Endometrium (tissue), 2 donors: ENCODE measurements around the gene CDH11.

ENCODE experiments used
- FAIRE-seq: peaks from 2 replicates; lab custom pipeline; 2012; peaks lifted over from hg19 to GRCh38; lab: Jason Lieb, UNC
- donor health status: control.
- donor health status: control.

Gene CDH11

DNA sequence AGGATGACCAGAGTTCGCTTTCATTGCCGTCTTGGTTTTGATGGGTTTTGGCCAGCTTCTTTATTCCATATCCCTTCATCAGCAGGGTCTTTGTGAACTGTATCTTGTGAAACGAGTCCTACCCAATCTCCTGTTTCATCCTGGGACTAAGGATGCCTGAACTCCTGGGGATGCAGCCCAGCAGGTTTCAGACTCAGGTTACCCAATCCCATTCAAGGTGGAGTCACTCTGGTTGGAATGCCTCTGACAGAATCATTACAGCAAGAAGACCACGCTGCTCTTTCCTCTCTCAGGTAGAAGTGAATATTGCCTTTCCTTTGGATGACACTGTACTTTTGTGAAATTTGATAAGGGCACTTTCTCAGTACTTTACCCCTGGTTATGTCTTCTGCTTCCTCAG is 98.1 kb downstream of the CDH11 start:
- FAIRE-seq = no peak

DNA sequence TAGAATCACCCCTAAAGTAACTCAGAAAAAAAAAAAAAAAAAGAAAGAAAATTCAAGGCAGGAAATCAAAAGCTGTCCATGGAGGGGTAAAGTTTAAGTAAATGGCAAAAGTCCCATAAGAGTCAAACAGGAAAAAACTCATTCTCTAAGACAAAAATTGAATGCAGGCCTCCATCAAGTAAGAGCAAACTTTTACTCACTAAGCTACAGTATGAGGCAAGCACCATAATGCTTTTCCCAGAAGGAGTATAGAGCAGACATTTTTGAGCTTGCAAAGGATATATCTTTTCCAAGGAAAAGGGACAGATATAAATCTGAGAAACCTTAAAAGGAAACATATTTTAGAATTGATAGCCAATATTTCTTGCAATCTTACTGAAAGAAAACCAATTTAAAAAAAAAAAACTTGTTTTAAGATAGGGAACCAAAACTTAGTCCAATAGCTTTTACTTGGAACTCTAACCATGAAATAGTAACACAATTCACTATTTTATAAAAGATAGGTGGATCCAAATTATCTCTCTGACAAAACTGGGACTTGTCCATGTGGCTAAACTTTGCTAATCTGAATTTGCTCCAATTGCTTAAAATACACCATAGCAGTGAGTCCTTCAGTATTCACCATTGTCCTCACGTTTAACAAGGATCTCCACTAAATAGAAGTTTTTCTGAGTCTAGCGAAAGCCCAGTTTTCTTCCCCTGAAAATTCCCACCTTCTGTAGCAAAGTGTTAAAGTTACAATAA is 99.8 kb downstream of the CDH11 start:
- FAIRE-seq = no peak

DNA sequence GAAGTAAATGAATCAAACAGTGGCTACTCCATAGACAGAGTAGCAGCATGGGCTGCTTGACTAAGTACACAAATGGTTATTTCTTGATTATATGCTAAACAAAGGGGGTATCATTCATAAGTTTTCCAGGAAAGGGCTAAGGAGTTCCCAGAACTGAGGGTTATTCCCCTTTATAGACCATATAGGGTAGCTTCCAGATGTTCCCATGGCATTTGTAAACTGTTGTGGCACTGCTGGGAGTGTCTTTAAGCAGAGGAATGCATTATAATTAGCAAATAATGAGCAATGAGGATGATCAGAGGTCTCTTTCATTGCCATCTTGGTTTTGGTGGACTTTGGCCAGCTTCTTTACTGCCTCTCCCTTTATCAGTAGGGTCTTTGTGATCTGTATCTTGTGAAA is 105.1 kb downstream of the CDH11 start:
- no peak for FAIRE-seq

DNA sequence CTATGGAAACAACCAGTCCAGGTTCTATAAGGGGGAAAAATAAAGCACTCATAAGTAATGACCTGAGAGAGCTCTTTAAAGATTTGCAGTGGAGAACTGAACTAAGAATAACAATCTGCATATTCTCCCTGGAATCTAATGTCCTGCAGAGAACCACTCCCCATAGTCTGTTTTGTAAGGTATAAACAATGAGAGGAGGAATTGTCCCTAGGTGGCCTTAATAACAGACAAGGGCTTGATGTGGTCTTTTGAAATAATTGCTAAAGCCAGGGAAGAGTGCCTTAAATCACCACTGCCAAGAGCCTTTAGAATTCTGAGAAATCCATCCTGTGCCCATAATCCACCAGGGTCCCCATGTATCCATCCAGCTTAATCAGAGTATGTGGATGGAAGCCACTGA is 106.3 kb downstream of the CDH11 start:
- no peak for FAIRE-seq

DNA sequence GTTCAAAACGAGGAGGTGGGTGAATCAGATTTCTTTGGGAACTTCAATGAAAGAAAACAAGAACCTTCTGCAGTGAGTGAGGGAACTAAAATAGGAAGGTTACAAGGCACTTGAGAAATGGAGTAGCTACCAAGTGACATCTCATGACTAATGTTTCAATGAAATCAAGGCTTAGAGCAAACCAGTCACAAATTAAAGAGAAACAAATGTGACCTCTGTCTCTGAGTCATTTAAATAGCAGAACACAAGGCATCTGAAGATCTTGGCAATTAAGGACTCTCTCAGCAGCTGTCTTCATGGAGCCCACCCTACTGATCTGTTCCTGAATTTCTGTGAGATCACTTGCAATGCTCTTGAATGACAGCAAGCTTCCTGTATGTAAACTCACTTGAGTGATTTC is 109.5 kb downstream of the CDH11 start:
- no peak for FAIRE-seq

DNA sequence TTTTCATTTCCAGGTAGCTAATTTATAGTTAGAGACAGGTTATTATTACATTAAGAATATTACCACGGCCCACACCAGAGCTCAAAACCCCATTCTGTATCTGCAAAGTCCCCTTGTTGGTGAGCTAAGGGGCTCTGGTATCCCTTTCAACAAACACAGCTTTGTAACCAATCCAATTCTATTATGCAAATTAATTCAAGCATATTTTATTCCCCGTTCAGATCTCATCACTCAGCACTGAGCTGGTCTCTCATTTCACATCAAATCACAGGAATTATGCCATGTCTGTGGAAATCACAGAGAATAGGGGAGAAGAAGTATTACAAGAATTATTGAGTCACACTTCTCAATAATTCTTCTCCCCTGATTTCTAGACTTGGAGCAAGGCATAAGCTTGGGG is 111.7 kb downstream of the CDH11 start:
- FAIRE-seq = no peak

DNA sequence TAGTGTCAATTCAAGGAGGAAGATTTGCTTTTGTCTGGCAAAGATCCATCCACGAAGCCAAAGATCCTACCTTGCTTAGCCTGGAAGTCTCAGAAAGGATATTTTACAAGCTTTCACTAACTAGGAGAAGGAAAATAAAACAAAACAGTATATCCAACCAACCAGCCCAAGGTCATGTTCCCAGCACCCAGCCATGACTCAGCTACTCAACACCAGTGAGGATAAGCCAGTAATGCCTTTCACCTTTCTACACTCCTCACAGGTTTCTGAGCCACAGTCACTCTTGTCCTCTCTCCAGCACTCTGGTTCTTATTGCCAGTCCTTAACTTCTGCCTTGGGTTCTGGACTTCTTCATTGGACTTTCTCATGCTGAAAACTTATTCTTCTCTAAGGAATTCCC is 116.2 kb downstream of the CDH11 start:
- FAIRE-seq = no peak

DNA sequence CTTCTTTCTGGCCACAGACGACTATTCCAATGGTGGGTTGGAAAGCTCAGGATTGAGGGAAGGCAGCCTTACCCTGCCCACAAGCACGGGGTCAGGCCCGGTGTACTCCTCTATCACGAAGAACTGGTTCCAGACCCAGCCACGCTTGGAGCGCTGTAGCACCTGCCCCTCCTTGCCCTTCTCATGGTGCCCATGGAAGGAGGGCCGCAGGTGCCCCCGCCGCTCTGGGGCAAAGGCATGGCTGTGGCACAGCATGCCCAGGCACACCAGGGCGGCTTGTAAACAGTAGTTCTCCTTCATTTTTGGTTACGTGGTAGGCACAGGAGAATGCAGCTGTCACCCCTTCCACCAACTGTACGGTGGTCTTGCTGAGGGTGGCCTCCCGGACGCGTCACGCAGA is 117.3 kb downstream of the CDH11 start:
- FAIRE-seq = no peak

DNA sequence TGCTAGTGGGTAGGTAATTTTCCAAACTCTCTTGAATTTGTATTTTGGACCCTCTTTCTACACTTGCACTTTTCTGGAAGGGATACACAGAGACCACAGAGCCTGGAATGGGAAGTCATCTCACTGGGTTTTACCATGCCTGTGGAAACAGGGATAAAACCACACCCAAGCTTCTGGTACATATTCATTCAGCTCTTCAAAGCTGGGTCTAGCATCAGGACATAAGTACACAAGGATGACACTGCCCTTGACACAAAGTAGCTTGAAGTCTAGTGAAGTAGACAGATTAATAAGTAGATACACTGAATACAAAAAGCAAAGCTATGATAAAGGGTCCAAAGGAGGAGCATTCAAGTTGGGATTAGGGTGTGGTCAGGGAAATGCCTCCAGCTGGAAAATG is 118.2 kb downstream of the CDH11 start:
- FAIRE-seq = no peak

DNA sequence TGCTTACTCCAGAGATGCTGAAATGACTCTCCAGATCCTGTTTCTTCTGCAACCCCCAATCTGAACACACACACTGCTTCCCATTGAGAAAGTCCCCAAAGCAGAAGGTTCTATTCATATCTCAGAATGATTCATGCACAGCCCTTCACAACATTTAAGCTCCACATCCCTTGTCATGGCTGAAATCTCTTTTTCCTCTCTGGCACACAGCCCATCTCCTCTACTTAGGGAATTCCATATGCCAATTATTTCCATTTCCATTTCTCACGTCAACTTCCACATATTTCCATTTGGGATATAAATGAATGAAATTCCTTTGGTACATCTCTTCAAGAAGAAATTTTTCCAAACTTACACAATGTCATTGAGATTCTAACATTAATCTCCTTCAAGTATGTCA is 119.6 kb downstream of the CDH11 start:
- FAIRE-seq = no peak

DNA sequence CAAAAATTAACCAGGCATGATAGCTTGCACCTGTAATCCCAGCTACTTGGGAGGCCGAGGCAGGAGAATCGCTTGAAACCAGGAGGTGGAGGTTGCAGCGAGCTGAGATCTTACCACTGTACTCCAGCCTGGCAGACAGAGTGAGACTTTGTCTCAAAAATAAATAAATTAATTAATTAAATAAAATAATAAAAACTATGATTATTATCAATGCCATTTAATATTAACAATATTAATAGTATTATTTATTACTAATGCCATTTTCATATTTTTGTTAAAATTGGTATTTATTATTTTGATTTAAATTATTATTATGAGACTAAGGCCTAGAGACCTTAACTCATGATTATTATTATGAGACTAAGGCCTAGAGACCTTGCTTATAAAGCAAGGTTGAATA is 121.2 kb downstream of the CDH11 start:
- peak; percentile 72 for FAIRE-seq

DNA sequence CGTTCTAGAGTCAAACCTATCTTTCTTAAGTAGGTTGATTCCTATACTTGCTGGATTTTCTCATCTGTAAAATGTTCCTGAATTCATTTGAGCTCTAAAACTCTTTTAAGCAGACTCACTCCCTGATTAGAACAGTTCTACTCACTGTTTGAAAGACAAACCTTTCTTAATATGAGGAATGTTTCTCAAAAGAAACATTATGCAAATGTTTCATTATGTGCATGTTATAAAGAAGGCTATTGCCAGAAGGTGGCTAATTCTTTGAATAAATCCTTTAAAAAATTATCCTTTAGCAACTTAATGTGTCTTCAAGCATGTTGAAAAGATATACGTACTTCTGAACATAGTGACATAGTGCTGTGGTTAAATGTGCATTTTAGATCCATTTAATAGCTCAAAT is 124.1 kb downstream of the CDH11 start:
- FAIRE-seq = no peak

DNA sequence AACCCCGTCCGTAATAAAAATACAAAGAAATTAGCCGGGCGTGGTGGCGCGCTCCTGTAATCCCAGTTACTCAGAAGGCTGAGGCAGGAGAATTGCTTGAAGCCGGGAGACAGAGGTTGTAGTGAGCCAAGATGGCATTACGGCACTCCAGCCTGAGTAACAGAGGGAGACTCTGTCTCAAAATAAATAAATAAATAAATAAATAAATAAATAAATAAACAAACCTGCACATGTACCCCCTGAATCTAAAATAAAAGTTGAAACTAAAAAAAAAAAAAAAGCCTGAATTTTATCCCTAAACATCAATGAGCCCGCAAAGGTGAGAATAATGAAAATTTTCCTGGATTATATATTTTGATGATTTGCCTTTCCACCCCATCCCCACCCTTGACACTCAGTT is 124.7 kb downstream of the CDH11 start:
- no peak for FAIRE-seq

DNA sequence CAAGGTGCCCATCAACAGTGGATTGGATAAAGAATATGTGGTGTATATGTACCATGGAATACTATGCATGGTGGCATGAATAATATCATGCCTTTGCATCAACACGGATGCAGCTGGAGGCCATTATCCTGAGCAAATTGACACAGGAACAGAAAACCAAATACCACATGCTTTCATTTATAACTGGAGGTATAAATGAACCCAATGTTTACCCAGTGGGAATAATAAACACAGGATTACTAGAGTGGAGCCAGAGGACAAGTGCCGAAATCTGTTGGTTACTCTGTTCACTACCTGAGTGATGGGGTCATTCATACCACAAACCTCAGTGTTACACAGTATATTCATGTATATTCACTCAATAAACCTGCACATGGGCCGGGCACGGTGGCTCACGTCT is 125.2 kb downstream of the CDH11 start:
- FAIRE-seq = no peak

DNA sequence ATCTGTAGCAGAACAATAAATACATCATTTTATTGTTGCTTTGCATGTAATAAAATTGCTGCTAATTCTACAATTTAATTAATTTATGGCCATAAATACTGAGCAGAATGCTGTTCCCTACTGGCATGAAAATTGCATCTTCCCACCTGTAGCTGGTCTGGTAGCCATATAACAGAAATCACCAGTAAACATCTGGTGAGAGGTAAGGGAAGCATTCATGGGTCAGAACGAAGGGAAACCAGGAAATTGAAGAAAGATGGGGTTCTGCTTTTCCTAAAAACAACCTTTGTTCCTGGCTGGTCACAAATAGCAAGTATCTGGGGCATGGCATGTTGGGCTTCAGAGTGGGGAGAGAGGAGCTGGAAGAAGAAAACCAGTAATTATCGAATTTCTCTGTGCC is 128.4 kb downstream of the CDH11 start:
- FAIRE-seq = no peak

DNA sequence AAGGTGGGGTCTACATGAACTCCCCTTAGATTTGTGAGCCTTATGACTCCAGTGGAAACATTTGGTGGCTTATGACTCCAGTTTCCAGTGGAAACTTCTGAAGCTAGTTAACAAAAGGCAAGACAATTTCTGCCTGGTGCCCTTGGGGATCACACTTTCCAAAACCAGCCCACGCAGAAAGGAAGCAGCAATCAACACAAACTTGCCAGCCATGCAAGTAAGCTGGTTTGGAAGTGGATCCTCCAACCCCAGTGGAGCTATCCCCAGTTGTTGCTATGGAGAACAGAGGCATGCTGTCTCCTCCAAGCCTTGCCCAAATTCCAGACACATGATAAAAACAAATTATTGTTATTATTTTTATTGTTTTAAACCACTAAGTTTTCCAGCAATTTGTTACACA is 130.9 kb downstream of the CDH11 start:
- FAIRE-seq = no peak

DNA sequence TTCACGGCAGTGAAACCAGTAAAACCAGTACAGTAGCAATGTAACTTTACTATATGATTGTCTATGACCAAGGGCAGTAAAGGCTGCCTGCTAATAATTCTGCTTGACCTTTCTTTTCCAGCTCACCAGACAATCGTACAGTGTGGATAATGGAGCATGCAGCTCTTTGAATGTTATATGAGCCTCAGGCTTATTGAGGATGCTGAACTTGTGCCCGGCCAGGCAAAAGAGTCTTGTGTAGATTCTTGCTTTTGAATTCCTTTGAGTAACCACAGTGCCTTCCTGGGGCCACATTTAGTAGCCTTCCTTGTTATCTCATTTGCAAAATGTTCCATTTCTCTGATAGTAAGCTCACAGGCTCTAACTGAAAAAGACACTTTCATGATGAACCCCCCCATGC is 131.8 kb downstream of the CDH11 start:
- no peak for FAIRE-seq

DNA sequence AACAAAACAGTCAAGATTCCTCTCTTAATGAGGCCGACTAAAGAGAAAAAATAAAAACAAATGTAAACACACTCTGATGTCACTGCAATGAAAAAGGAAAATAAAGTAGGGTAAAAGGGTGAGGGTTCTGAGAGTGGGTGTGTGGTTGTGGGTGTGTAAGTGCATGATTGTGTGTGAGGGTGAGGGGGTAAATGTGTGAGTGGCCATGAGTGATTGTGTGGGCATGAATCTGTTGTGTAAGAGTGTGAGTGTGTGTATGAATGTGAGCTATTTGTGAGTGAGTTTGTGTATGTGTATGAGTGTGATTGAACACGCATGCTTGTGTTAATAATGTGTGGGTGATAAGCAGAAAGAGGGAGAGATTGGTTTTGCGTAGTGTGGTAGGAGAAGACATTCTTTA is 132.8 kb downstream of the CDH11 start:
- FAIRE-seq = no peak

DNA sequence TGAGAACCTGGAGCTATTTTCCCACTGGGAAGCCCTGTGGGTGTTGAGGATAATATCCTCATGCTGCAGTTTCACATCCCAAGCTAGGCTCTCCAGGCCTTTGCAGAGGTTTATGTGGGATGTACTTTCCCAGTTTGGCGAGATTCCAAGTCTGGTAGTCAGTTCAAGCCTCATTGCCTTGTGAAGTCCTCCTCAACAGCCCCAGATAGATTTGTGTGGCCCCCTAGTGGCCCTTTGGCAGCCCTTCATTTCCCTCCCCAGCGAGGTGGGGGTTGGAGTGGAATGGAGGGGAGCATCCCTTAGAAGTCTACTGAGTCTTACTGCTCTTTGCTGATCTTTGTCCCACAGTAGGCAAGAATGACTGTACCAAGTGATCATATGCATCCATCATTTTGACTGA is 137.9 kb downstream of the CDH11 start:
- no peak for FAIRE-seq

DNA sequence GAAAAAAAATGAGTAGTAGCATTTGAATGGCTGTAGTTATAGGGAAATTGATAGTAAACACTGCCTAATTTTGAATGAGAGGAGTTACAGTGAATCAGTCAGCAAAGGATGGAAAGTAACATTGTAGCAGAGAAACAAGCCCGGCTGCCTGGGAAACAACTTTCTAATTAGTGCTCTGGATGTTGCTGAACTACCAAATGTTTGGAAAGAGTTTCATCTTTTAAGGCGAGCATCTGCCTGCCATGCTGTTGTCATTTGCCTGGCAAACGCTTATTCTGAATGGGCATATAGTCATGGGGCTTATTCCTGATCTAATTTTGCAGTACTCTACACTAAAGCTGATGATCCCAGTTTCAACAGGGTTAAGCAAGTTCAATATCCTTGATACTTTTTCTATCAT is 138.6 kb downstream of the CDH11 start:
- no peak for FAIRE-seq

DNA sequence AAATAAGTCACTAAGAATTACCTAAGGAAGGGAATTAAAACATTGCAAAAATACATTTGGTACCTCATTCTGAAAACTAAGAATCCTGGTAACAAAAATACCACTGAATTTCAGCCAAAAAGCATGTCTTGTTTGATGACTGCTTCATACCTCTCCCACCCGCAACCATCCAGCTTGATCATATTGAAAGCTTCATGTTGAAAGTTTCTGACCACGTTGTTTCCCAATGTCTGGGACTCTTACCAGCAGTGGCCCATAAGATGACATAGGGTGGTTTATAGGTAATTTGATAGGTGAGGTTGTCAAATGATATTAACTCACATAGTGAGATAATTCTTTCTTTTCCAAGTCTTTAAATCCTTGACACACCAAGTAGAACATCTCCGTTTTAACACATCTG is 139.3 kb downstream of the CDH11 start:
- no peak for FAIRE-seq

DNA sequence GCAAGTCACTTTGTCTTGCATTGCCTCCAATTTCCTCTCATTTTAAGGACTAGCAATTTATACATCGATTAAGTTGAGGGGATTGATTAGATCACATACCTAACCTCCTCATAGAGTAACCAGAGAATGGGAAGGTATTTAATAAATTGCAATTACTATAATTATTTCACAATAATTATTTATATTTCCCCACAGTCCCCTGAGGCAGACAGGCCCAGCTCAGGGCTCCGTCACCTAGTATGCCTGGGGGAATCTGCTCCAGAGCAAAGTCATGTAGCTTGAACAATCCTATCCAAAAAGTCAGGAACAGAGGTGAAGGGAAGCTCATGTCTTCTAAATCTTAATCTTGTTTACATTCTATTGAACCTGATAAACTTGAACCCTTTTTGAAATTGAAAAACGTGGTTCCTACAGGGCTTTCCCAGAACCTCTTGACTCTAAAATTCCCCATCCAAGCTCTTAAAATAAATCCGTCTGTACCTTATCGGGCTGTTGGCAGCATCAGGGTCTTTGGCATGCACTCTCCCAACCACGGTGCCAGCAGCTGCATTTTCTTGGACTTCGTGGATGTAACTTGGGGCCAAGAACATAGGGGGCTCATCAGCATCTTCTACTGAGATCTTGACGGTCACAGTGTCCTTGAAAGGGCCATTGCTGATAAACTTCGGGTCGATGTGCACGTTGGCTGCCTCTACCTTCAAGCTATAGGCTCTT is 140.1 kb downstream of the CDH11 start:
- no peak for FAIRE-seq

DNA sequence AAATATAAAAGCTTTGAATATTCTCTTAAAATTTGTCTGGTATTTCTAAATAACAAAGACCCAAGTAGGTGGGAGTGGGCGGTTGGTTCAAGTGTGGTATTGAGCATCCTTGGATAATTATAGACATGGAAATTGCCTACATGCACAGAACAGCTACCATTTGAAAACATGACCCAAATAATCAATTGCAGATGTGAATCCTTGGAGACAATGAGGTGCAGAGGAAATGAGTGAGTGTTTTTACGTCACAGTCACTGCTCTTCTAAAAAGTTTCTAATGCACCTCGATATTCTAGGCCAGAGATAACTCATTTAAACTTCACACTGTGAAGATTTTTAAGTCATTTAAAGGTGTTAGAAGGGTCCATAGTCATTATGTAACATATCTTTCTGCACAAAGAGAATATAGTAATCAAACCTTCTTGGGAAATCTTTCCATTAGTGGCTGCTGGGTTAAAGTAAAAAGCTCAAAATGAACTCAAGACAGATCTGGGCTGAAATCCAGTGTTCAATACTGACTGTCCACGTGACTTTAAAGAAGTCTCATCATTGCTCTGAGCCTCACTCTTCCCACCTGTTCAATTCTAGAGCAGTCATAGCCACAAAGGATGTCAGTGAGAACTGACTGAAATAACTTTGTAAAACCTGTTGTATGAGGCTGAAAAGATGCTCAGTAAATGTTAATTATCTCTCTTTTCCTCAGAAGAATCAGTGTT is 144.5 kb downstream of the CDH11 start:
- FAIRE-seq = no peak

DNA sequence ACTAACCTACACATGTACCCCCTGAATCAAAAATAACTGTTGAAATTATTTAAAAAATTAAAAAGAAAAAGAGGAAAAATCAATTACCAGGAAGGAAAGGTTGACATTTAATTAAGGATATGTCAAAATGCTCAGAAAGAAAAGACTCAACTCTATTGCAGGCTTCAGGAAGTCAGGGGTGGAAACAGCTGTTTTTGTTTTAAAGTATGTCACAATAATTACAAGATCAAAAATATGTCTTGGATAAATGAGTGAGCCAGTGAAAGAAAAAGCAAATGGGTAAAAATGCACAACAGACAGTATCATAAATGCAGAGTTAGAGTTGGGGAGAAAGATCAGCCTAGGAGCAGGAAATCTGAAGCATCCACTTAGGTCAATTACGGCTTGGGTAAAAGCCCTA is 146.0 kb downstream of the CDH11 start:
- FAIRE-seq = no peak
